ENCODE results near the gene KLK13. TPM values are rescaled to one million over a fixed set of nuclear protein-coding genes. Genes with fewer than 3 reads are reported as not detected.

KLK13 gene
- total RNA-seq, 4 donors from 2014 or later: 0.63 TPM; not detected in 3

DNA sequence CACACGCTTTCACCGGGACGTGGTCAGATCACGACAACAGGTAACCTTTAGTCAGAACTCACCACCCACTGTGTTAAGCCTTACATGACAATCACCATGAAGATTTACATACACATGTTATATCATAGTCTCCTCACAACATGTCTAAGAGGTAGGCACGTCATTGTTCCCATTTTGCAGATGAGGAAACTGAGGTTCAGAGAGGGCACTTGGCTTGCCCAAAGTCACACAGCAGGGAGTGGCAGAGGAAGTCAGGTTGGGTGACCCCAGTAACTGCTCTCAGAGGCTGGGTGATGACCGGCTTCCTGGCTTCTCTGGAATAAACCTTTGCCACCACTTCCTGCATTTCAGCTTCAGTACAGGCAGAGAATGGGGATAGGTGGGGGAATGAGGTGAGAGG is 50.6 kb downstream of the KLK13 start:
- Histone ChIP-seq H3K9me3 (peaks cover 0 to 5% (median 0%) of the 10 kb centered on the region in 4 donors), H3K27ac (no peak overlapping the region), H3K4me3 (no peak overlapping the region), H3K27me3 (peaks cover 0 to 56% of the 10 kb centered on the region in 2 donors), H3K4me1 (peaks cover 0 to 19% (median 0%) of the 10 kb centered on the region in 4 donors), H3K36me3 (no peaks in the 10 kb centered on the region)
- TF ChIP-seq EP300 (IDR thresholded peaks at IDR 0.05) (no peak), POLR2A (IDR thresholded peaks at IDR 0.05) (no peak)
- TF ChIP-seq, protein P1, sequence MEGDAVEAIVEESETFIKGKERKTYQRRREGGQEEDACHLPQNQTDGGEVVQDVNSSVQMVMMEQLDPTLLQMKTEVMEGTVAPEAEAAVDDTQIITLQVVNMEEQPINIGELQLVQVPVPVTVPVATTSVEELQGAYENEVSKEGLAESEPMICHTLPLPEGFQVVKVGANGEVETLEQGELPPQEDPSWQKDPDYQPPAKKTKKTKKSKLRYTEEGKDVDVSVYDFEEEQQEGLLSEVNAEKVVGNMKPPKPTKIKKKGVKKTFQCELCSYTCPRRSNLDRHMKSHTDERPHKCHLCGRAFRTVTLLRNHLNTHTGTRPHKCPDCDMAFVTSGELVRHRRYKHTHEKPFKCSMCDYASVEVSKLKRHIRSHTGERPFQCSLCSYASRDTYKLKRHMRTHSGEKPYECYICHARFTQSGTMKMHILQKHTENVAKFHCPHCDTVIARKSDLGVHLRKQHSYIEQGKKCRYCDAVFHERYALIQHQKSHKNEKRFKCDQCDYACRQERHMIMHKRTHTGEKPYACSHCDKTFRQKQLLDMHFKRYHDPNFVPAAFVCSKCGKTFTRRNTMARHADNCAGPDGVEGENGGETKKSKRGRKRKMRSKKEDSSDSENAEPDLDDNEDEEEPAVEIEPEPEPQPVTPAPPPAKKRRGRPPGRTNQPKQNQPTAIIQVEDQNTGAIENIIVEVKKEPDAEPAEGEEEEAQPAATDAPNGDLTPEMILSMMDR (IDR thresholded peaks at IDR 0.05): no peak
- WGBS, 2 donors: 88 to 90% methylated on average over 6 of the region's 6 CpGs
- DNase-seq (ENCODE audit: low spot score in 2 of 2): no peak

DNA sequence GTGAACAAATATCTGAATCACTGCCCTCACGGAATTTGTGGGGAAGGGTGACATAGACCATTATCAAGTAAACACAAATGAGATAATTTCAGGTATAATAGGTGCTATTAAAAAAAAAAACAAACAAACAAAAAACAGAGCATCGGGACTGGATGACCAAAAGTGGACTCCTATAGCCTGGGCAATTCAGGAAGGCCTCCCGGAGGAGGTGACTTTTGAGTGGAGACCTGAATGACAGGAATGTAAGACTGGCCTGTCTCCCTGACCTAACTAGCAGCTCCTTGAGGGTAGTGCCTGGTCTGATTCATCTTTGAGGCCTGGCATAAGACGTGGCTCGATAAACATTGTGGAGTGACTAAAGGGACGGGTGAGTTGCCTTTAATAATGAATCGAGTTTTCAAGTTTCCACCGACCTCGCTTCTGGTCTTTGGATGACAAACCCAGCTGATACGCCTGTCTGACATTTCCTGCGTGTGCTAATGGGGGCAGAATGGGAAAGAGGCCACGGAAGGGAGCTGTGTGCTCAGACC is 52.2 kb downstream of the KLK13 start:
- Histone ChIP-seq H3K9me3 (peaks cover 0 to 2% (median 0%) of the 10 kb centered on the region in 4 donors), H3K4me3 (no peak overlapping the region), H3K4me1 (peaks cover 0 to 13% (median 0%) of the 10 kb centered on the region in 4 donors), H3K36me3 (no peaks in the 10 kb centered on the region), H3K27ac (no peak overlapping the region), H3K27me3 (peaks cover 0 to 41% of the 10 kb centered on the region in 2 donors)
- WGBS, 2 donors: 69 to 80% methylated on average over 12 of the region's 12 CpGs
- TF ChIP-seq, protein P1 (IDR thresholded peaks at IDR 0.05): no peak
- no peak for TF ChIP-seq EP300 (IDR thresholded peaks at IDR 0.05)
- TF ChIP-seq POLR2A (IDR thresholded peaks at IDR 0.05): no peak
- no peak for DNase-seq (ENCODE audit: low spot score in 2 of 2)

DNA sequence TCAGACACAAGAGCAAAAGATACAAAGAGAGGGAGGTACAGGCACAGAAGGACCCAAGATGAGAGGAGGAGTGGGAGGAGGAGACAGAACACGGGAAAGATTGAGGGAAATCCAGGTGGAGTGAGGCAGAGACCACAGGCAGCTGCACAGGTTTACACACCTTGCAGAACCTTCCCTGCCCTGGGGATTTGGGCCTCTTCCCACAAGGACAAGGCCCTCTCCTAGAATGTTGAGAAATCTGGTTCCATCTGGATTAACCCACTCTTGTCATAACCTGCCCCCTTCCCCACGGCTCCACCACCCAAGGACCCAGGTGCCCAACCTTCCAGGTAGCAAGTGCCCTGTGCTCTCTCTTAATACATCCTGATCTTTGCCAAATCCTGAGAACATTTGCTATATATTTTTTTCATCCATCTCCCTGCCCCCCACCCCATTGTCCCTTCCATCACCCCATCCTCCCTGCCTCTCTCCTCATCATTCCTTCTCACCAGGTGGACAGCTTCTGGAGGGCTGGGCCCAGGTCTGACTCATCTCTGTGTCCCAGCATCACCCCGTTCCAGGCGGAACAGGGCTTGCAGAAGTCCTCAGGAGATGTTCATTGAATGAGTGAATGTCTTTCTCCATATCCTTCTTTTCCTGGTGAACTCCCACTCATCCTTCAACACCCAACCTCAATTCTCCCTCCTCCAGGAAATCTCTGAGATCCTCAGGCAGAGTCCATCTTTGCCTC is 54.7 kb downstream of the KLK13 start:
- Histone ChIP-seq H3K4me1 (no peaks in the 10 kb centered on the region), H3K9me3 (no peaks in the 10 kb centered on the region), H3K36me3 (no peaks in the 10 kb centered on the region), H3K27me3 (peaks cover 0 to 16% of the 10 kb centered on the region in 2 donors), H3K27ac (no peak overlapping the region), H3K4me3 (no peak overlapping the region)
- no peak for TF ChIP-seq POLR2A (IDR thresholded peaks at IDR 0.05)
- TF ChIP-seq, protein P1 (IDR thresholded peaks at IDR 0.05): no peak
- TF ChIP-seq EP300 (IDR thresholded peaks at IDR 0.05): no peak
- no peak for DNase-seq (ENCODE audit: low spot score in 2 of 2)
- 75% methylated on average over 4 of the region's 4 CpGs for WGBS, 2 donors

DNA sequence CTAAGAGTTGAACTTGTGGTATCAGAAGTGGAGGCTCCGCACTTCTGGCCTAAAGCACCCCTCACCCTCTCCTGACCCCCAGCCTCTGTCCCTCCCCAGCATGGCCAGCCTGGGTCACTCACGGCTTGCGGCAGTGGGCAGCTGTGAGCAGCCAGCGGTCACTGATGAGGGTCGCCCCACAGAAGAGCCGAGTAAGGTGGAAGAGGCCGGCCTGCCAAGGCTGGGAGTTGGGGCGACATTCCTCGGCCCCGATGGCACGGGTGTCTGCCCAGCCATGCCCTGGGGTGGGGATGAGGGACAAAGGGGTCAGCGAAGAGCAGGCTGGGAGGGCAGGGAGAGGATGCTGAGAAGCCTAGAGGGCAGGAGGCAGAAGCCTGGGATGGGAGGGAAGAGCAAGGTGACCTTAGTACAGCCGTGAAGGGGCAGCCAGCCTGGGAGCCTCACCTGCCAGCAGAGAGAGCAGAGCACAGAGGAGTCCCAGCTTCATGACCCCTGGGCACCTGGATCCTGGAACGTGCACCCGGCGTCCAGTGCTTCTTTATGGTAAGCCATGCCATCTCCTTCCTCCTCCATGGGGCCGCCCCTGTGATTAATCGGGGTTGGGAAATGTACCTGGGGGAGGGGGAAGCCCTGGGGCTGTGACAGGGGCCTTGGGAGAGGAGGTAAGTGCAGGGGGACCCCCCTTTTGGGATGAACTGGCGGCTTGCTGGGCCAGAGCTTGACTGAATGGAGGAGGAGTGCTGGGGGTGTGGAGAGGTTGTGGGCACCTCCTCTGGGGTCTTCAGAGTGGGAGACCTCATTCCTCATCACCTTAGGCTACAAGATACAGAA is 55.6 kb downstream of the KLK13 start:
- no peak overlapping the region for H3K4me3 ChIP-seq
- H3K27ac ChIP-seq: no peak overlapping the region
- WGBS, 2 donors: 66 to 69% methylated on average over 19 of the region's 19 CpGs
- H3K27me3 ChIP-seq: peaks cover 0 to 7% of the 10 kb centered on the region in 2 donors
- no peak for DNase-seq (ENCODE audit: low spot score in 2 of 2)
- TF ChIP-seq, protein P1 (IDR thresholded peaks at IDR 0.05): no peak
- TF ChIP-seq EP300 (IDR thresholded peaks at IDR 0.05): no peak
- H3K4me1 ChIP-seq: no peaks in the 10 kb centered on the region
- no peaks in the 10 kb centered on the region for H3K36me3 ChIP-seq
- no peaks in the 10 kb centered on the region for H3K9me3 ChIP-seq

All from tibial nerve (tissue), 4 donors.